Keratinocyte (primary cell): ENCODE results near the gene COG4.

Source experiments
- CTCF ChIP-seq, 3 experiments: IDR thresholded peaks in 1 of 3; conservative IDR thresholded peaks in 1 of 3; optimal IDR thresholded peaks in 1 of 3; 2 replicates in 2 of 3; 3 replicates in 1 of 3; pipeline versions ENCODE3 to v1.5.1; 2011; ENCODE audit warnings: low read length in 3 of 3, mild to moderate bottlenecking in 3 of 3, moderate library complexity in 2 of 3, control low read depth in 1 of 3, inconsistent platforms in 1 of 3; ENCODE audit not compliant: insufficient read depth in 2 of 3; ENCODE audit errors: extremely low read depth in 1 of 3
- EZH2 ChIP-seq: IDR thresholded peaks from one replicate; pipeline ENCODE4 v1.6.1; 2012; ENCODE audit warnings: inconsistent platforms, mild to moderate bottlenecking, low read length, moderate library complexity

GRCh38 chr16:70433458-70434103 is 89.8 kb downstream of the COG4 start:
- TF ChIP-seq CTCF (optimal IDR thresholded peaks at IDR 0.05 in 1 of 3, IDR thresholded peaks at IDR 0.05 in 1 of 3, conservative IDR thresholded peaks at IDR 0.05 in 1 of 3; ENCODE audit: extremely low read depth in 1 of 3, insufficient read depth in 2 of 3, low read length in 3 of 3): no peak
- no peak for TF ChIP-seq EZH2
